H9 (cell line): ENCODE results near the gene GFRA1. TPM values are rescaled to one million over a fixed set of nuclear protein-coding genes. Genes with fewer than 3 reads are reported as not detected.

Source experiments
- DNase-seq: peaks from one replicate; pipeline ENCODE4 v3.0.0-alpha.2; 2017
- H2AFZ ChIP-seq: one replicate; pipeline ENCODE4 v1.6.1; 2013; ENCODE audit warnings: mild to moderate bottlenecking, low read length, control low read depth, moderate library complexity
- H2AK5ac ChIP-seq: 2 replicates; pipeline ENCODE4 v1.6.1; 2013; ENCODE audit warnings: low read length, control low read depth, mixed read lengths; ENCODE audit not compliant: insufficient read length
- H2BK120ac ChIP-seq: one replicate; pipeline ENCODE4 v1.6.1; 2013; ENCODE audit warnings: low read depth, mild to moderate bottlenecking, low read length, control low read depth, inconsistent platforms; ENCODE audit not compliant: poor library complexity, severe bottlenecking
- H2BK12ac ChIP-seq: 2 replicates; pipeline ENCODE4 v1.6.1; 2013; ENCODE audit warnings: low read length, control low read depth, mixed read lengths, low read depth; ENCODE audit not compliant: insufficient read length
- H2BK15ac ChIP-seq: 2 replicates; pipeline ENCODE4 v1.6.1; 2013; ENCODE audit warnings: low read depth, low read length, control low read depth
- H2BK20ac ChIP-seq: one replicate; pipeline ENCODE4 v1.6.1; 2013; ENCODE audit warnings: low read depth, mild to moderate bottlenecking, low read length, control low read depth, inconsistent platforms; ENCODE audit not compliant: poor library complexity, severe bottlenecking
- H2BK5ac ChIP-seq: 2 replicates; pipeline ENCODE4 v1.6.1; 2013; ENCODE audit warnings: low read length, control low read depth, mixed read lengths; ENCODE audit not compliant: insufficient read length
- H3K14ac ChIP-seq: 2 replicates; pipeline ENCODE4 v1.6.1; 2013; ENCODE audit warnings: low read length, control low read depth; ENCODE audit not compliant: insufficient read depth
- H3K18ac ChIP-seq: 2 replicates; pipeline ENCODE4 v1.6.1; 2013; ENCODE audit warnings: low read depth, mild to moderate bottlenecking, mixed read lengths, low read length, control low read depth; ENCODE audit not compliant: insufficient read length
- H3K23ac ChIP-seq: 2 replicates; pipeline ENCODE4 v1.6.1; 2013; ENCODE audit warnings: low read length, control low read depth, mixed read lengths, low read depth; ENCODE audit not compliant: insufficient read length
- H3K23me2 ChIP-seq: 2 replicates; pipeline ENCODE4 v1.6.1; 2013; ENCODE audit warnings: low read depth, mild to moderate bottlenecking, mixed read lengths, low read length, control low read depth; ENCODE audit not compliant: insufficient read length, poor library complexity, severe bottlenecking
- H3K27ac ChIP-seq: 2 replicates; pipeline ENCODE4 v1.5.1; 2013; ENCODE audit warnings: low read length, control low read depth, mixed read lengths, low read depth; ENCODE audit not compliant: insufficient read length
- H3K27me3 ChIP-seq: 2 replicates; pipeline ENCODE4 v1.6.1; 2013; ENCODE audit warnings: low read length, control low read depth, inconsistent platforms; ENCODE audit not compliant: insufficient read depth
- H3K4ac ChIP-seq: 2 replicates; pipeline ENCODE4 v1.6.1; 2013; ENCODE audit warnings: low read depth, mild to moderate bottlenecking, control low read depth, inconsistent platforms, low read length, moderate library complexity
- H3K4me1 ChIP-seq: 2 replicates; pipeline ENCODE4 v1.6.1; 2013; ENCODE audit warnings: low read length, control low read depth, inconsistent platforms; ENCODE audit not compliant: insufficient read depth
- H3K4me2 ChIP-seq: 2 replicates; pipeline ENCODE4 v1.6.1; 2013; ENCODE audit warnings: low read length, control low read depth, mixed read lengths; ENCODE audit not compliant: insufficient read length, insufficient read depth
- H3K56ac ChIP-seq: 2 replicates; pipeline ENCODE4 v1.6.1; 2013; ENCODE audit warnings: low read depth, mild to moderate bottlenecking, mixed read lengths, low read length, control low read depth; ENCODE audit not compliant: insufficient read length
- H3K79me1 ChIP-seq: 2 replicates; pipeline ENCODE4 v1.6.1; 2013; ENCODE audit warnings: low read depth, mild to moderate bottlenecking, moderate library complexity, low read length, control low read depth, inconsistent platforms; ENCODE audit not compliant: insufficient read depth, poor library complexity, severe bottlenecking
- H3K79me2 ChIP-seq: 2 replicates; pipeline ENCODE4 v1.6.1; 2013; ENCODE audit warnings: low read length, control low read depth, inconsistent platforms; ENCODE audit not compliant: insufficient read depth
- H3K9ac ChIP-seq: 2 replicates; pipeline ENCODE4 v1.6.1; 2013; ENCODE audit warnings: low read length, control low read depth, mixed read lengths; ENCODE audit not compliant: insufficient read length; ENCODE audit errors: extremely low read depth
- H3K9me3 ChIP-seq: one replicate; pipeline ENCODE4 v1.6.1; 2013; ENCODE audit warnings: low read depth, low read length, inconsistent platforms; ENCODE audit not compliant: control insufficient read depth
- H3T11ph ChIP-seq: one replicate; pipeline ENCODE4 v1.6.1; 2013; ENCODE audit warnings: mild to moderate bottlenecking, low read length, control low read depth, inconsistent platforms
- H4K20me1 ChIP-seq: one replicate; pipeline ENCODE4 v1.6.1; 2013; ENCODE audit not compliant: control insufficient read depth, insufficient read length, insufficient read depth
- H4K5ac ChIP-seq: 2 replicates; pipeline ENCODE4 v1.6.1; 2013; ENCODE audit warnings: low read depth, mild to moderate bottlenecking, mixed read lengths, low read length, control low read depth; ENCODE audit not compliant: insufficient read length
- H4K8ac ChIP-seq: replicated peaks from 2 replicates; pipeline ENCODE4 v1.6.1; 2013; ENCODE audit warnings: low read length, control low read depth, mixed read lengths, low read depth; ENCODE audit not compliant: insufficient read length
- H4K91ac ChIP-seq: 2 replicates; pipeline ENCODE4 v1.6.1; 2013; ENCODE audit warnings: low read depth, mild to moderate bottlenecking, moderate library complexity, mixed read lengths, low read length, control low read depth; ENCODE audit not compliant: insufficient read length
- H3K27ac Mint-ChIP-seq, 3 experiments: 2 replicates in 2 of 3; 3 replicates in 1 of 3; pipeline ENCODE4 v1.8.0; 2020 to 2021; ENCODE audit warnings: mixed read lengths in 3 of 3, mild to moderate bottlenecking in 1 of 3, moderate library complexity in 1 of 3
- H3K27me3 Mint-ChIP-seq: 2 replicates; pipeline ENCODE4 v1.8.0; 2021; ENCODE audit warnings: low read depth, mild to moderate bottlenecking, moderate library complexity, mixed read lengths
- H3K36me3 Mint-ChIP-seq, 3 experiments: 2 replicates in 2 of 3; 3 replicates in 1 of 3; pipeline ENCODE4 v1.8.0; 2020 to 2021; ENCODE audit warnings: low read depth in 3 of 3, mixed read lengths in 3 of 3; ENCODE audit not compliant: insufficient read depth in 1 of 3
- H3K4me1 Mint-ChIP-seq, 2 experiments: 2 replicates each; pipeline ENCODE4 v1.8.0; 2020; ENCODE audit warnings: mixed read lengths in 2 of 2
- H3K4me3 Mint-ChIP-seq, 2 experiments: 2 replicates in 1 of 2; 3 replicates in 1 of 2; pipeline ENCODE4 v1.8.0; 2020 to 2021; ENCODE audit warnings: mild to moderate bottlenecking in 2 of 2, mixed read lengths in 2 of 2, moderate library complexity in 1 of 2
- H3K9me3 Mint-ChIP-seq, 2 experiments: 2 replicates in 1 of 2; 3 replicates in 1 of 2; pipeline ENCODE4 v1.8.0; 2020; ENCODE audit warnings: mild to moderate bottlenecking in 2 of 2, mixed read lengths in 2 of 2, moderate library complexity in 1 of 2
- WGBS: extraction: QIAGEN DNeasy Blood & Tissue Kit; methylation state at CpG from one replicate; pipeline ENCODE4 v1.1.7; 2013; ENCODE audit warnings: missing lambda C conversion rate, low lambda C conversion rate, mixed read lengths; ENCODE audit not compliant: insufficient read length; ENCODE audit errors: extremely low coverage; 5-methylcytosine and 5-hydroxymethylcytosine counted together
- total RNA-seq: library from RNA; stranded (reverse); gene quantifications from 2 replicates; pipeline ENCODE4 v1.2.1, GENCODE V29; 2021
- TF ChIP-seq, protein P1 (sequence below): fragments of 200-600 bp; sonication (generic); conservative IDR thresholded peaks from 3 replicates; pipeline ENCODE4 v1.8.0; 2021; ENCODE audit warnings: antibody characterized with exemption, mild to moderate bottlenecking

Gene GFRA1
- total RNA-seq, 1 experiment from 2014 or later = 0.24 TPM

DNA sequence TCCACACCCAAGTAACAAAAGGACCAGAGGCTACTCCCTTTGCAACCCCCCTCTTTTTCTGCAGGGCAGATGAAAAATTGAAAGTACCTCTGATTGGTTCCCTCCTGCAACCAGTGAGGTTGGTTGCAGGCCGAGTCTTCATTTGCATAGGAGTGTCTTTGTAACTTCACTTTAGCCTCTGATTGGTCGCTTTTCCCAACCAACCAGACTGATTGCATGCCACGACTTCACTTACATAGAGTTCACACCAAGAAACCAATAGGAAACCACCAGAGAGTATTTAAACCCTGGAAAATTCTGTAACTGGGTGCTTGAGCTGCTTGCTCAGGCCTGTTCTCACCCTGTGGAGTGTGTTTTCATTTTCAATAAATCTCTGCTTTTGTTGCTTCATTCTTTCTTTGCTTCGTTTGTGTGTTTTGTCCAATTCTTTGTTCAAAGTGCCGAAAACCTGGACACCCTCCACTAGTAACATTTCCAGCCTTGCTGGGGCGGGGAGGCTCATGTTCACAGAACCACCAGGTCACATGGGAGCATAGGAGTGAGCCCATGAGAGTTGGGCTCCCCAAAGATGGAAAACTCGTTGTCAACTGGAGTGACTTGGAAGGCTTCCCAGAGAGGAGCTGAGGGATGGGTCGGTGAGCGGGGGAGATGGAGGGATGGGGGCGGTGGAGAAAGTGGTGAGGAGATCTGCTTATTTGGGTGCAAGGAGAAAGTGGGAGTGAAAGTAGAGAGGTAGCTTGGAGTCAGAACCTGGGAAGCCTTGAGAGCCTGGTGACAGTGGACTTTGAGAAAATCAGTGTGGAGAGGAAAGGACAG lies 223.6 kb downstream of the GFRA1 start:
- Histone ChIP-seq H2AFZ (no peak overlapping the region), H2BK120ac (no peak overlapping the region), H4K5ac (no peak overlapping the region), H2BK12ac (no peak overlapping the region), H3K27ac (no peak overlapping the region), H3K79me1 (no peaks in the 10 kb centered on the region), H4K91ac (no peak overlapping the region), H3K14ac (no peak overlapping the region), H3K18ac (no peak overlapping the region), H3K56ac (no peak overlapping the region), H3K27me3 (no peaks in the 10 kb centered on the region; the same call in 1 of the 2 replicates), H2BK5ac (no peak overlapping the region), H3T11ph (no peak overlapping the region), H2AK5ac (no peak overlapping the region), H3K4me1 (no peaks in the 10 kb centered on the region; the same call in 1 of the 2 replicates), H4K8ac (no peak overlapping the region), H2BK15ac (no peak overlapping the region), H3K4ac (no peak overlapping the region), H3K79me2 (no peaks in the 10 kb centered on the region), H3K9me3 (no peaks in the 10 kb centered on the region), H4K20me1 (no peaks in the 10 kb centered on the region), H2BK20ac (no peak overlapping the region), H3K23ac (no peak overlapping the region), H3K4me2 (no peak overlapping the region), H3K23me2 (no peaks in the 10 kb centered on the region), H3K9ac (no peak overlapping the region)
- Mint-ChIP-seq H3K27ac (no peak overlapping the region), H3K27me3 (peaks cover 3% of the 10 kb centered on the region), H3K4me3 (no peak overlapping the region), H3K36me3 (no peaks in the 10 kb centered on the region), H3K9me3 (no peaks in the 10 kb centered on the region; a peak in 1 of 5 replicates), H3K4me1 (peaks cover 11 to 15% of the 10 kb centered on the region in 2 experiments)
- no CpG with 5 or more reads among the region's 10 CpGs for WGBS
- DNase-seq = no peak
- TF ChIP-seq, protein P1, sequence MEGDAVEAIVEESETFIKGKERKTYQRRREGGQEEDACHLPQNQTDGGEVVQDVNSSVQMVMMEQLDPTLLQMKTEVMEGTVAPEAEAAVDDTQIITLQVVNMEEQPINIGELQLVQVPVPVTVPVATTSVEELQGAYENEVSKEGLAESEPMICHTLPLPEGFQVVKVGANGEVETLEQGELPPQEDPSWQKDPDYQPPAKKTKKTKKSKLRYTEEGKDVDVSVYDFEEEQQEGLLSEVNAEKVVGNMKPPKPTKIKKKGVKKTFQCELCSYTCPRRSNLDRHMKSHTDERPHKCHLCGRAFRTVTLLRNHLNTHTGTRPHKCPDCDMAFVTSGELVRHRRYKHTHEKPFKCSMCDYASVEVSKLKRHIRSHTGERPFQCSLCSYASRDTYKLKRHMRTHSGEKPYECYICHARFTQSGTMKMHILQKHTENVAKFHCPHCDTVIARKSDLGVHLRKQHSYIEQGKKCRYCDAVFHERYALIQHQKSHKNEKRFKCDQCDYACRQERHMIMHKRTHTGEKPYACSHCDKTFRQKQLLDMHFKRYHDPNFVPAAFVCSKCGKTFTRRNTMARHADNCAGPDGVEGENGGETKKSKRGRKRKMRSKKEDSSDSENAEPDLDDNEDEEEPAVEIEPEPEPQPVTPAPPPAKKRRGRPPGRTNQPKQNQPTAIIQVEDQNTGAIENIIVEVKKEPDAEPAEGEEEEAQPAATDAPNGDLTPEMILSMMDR = no peak
